Measurements from ENCODE around the gene RAB12. TPM values are rescaled to one million over a fixed set of nuclear protein-coding genes. Genes with fewer than 3 reads are reported as not detected.
A peak's percentile ranks its signal among the peaks of the same experiment; 100 is the strongest.
"Not testable (repeated sequence)": the region's sequence is repeated elsewhere in the genome, so short reads cannot be mapped to it uniquely, and the experiment has no call there.

RAB12 gene
- total RNA-seq, 1 donor from 2014 or later, result 31.7 TPM

DNA sequence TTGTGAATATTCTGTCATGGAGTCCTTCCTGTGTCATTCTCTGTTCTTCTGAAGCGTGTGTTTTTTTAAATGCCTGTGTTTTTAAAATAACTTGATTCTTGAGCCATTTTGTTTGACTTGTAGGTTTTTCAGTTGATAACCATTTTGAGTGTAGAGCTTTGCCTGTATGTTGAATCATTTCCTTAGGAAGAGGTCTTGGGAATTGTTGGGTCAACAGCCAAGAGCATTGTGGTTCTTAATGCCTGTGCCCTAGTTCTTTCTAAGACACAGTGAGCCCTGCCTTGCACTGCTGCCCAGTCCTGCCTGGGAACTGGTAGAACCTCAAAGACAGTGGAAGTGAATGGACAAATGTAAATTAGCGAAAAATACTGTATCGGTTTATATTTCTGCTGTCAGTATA, 25.9 kb downstream of the RAB12 start:
- H3K4me3 Mint-ChIP-seq, result no peak overlapping the region
- H3K27ac Mint-ChIP-seq, result no peak overlapping the region
- TF ChIP-seq, protein P1, sequence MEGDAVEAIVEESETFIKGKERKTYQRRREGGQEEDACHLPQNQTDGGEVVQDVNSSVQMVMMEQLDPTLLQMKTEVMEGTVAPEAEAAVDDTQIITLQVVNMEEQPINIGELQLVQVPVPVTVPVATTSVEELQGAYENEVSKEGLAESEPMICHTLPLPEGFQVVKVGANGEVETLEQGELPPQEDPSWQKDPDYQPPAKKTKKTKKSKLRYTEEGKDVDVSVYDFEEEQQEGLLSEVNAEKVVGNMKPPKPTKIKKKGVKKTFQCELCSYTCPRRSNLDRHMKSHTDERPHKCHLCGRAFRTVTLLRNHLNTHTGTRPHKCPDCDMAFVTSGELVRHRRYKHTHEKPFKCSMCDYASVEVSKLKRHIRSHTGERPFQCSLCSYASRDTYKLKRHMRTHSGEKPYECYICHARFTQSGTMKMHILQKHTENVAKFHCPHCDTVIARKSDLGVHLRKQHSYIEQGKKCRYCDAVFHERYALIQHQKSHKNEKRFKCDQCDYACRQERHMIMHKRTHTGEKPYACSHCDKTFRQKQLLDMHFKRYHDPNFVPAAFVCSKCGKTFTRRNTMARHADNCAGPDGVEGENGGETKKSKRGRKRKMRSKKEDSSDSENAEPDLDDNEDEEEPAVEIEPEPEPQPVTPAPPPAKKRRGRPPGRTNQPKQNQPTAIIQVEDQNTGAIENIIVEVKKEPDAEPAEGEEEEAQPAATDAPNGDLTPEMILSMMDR (IDR thresholded peaks at IDR 0.05; ENCODE audit: unreplicated experiment), result no peak
- no peak for DNase-seq (ENCODE audit: low spot score in 2 of 2, unreplicated experiment in 2 of 2)
- H3K4me1 Mint-ChIP-seq, result no peaks in the 10 kb centered on the region
- no peaks in the 10 kb centered on the region for H3K9me3 Mint-ChIP-seq
- no peaks in the 10 kb centered on the region for H3K27me3 Mint-ChIP-seq (ENCODE audit: low read depth)
- peaks cover 36% of the 10 kb centered on the region for H3K36me3 Mint-ChIP-seq

DNA sequence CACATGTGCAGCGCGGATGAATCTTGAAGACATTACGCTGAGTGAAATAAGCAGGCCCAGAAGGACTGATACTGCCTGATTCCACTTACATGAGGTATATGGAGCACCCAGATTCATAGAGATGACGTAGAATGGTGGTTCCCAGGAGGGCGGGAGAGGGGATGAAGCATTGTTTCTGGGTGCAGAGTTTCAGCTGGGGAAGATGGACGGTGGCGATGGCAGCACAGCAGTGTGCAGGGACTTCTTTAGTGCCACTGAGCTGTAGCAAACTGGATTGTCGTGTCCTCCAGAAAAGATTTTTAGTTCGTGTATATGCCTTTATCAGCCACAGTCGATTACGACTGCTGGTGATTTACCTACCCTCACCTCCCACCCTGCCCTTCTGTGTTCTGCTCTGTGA, 30.5 kb downstream of the RAB12 start:
- DNase-seq (ENCODE audit: low spot score in 2 of 2, unreplicated experiment in 2 of 2), result no peak
- no peak overlapping the region for H3K27ac Mint-ChIP-seq
- H3K27me3 Mint-ChIP-seq (ENCODE audit: low read depth), result no peaks in the 10 kb centered on the region
- TF ChIP-seq, protein P1 (IDR thresholded peaks at IDR 0.05; ENCODE audit: unreplicated experiment), result no peak
- H3K9me3 Mint-ChIP-seq, result no peaks in the 10 kb centered on the region
- H3K4me3 Mint-ChIP-seq, result no peak overlapping the region
- peaks cover 41% of the 10 kb centered on the region for H3K36me3 Mint-ChIP-seq
- no peaks in the 10 kb centered on the region for H3K4me1 Mint-ChIP-seq

DNA sequence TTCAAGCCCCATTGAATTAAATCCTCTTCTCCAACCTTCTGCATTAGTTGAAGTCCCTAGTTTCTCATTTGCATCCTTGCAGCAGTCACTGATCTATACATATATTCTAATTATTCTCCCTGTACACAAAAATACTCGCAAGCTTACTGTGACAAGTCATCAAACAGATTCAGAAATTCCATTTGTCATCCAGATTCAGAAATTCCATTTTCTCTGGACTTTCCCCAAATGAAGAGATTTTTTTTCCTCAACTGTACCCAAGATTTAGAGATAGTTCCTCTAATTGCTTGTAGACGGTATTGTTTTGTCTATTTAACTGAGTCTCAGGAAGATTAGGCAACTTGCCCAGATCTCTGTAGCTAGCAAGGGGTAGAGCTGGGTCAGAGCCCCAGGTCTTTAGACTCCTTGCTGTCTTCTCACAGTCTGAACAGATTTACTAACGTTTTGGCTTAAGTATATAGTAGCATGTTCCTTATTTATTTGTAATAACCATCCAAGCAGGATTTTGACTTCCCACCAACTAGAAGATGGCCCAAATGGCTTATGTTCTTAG, 34.2 kb downstream of the RAB12 start:
- DNase-seq (ENCODE audit: low spot score in 2 of 2, unreplicated experiment in 2 of 2), result no peak

DNA sequence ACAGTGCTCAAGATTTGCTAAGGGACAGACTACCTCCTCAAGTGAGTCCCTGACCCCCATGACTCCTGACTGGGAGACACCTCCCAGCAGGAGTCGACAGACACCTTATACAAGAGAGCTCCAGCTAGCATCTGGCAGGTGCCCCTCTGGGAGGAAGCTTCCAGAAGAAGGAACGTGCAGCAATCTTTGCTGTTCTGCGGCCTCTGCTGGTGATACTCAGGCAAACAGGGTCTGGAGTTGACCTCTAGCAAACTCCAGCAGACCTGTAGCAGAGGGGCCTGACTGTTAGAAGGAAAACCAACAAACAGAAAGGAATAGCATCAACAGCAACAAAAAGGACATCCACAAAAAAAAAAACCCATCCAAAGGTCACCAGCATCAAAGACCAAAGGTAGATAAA, 38.1 kb downstream of the RAB12 start:
- not testable (repeated sequence) for H3K27ac Mint-ChIP-seq; H3K4me1 Mint-ChIP-seq; DNase-seq (ENCODE audit: low spot score in 2 of 2, unreplicated experiment in 2 of 2); H3K4me3 Mint-ChIP-seq; H3K27me3 Mint-ChIP-seq (ENCODE audit: low read depth); H3K36me3 Mint-ChIP-seq
- peaks cover 38% of the 10 kb centered on the region for H3K9me3 Mint-ChIP-seq

More for the DNA sequence above, 34.2 kb downstream of the RAB12 start:
- H3K9me3 Mint-ChIP-seq, result peaks cover 13% of the 10 kb centered on the region
- H3K27me3 Mint-ChIP-seq (ENCODE audit: low read depth), result no peaks in the 10 kb centered on the region
- H3K4me1 Mint-ChIP-seq, result no peaks in the 10 kb centered on the region
- no peak overlapping the region for H3K27ac Mint-ChIP-seq
- peaks cover 22% of the 10 kb centered on the region for H3K36me3 Mint-ChIP-seq
- H3K4me3 Mint-ChIP-seq, result no peak overlapping the region
- TF ChIP-seq, protein P1 (IDR thresholded peaks at IDR 0.05; ENCODE audit: unreplicated experiment), result no peak

DNA sequence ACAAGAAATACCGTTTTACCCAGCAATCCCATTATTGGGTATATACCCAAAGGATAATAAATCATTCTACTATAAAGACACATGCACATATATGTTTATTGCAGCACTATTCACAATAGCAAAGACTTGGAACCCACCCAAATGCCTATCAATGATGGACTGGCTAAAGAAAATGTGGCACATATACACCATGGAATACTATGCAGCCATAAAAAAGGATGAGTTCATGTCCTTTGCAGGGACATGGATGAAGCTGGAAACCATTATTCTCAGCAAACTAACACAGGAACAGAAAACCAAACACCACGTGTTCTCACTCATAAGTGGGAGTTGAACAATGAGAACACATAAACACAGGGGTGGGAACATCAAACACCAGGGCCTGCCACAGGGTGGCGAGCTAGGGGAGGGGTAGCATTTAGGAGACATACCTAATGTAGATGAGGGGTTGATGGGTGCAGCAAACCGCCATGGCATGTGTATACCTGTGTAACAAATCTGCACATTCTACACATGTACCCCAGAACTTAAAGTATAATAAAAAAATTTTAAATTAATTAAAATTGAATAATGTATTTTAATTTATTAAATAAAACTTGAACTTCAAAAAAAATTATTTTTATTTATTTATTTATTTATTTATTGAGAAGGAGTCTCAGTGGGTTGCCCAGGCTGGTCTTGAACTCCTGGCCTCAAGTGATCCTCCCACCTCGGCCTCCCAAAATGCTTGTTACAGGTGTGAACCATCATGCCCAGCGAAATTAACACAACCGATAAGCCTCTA, 42.4 kb downstream of the RAB12 start:
- H3K4me1 Mint-ChIP-seq; H3K27ac Mint-ChIP-seq; H3K36me3 Mint-ChIP-seq; H3K4me3 Mint-ChIP-seq; DNase-seq (ENCODE audit: low spot score in 2 of 2, unreplicated experiment in 2 of 2): not testable (repeated sequence)
- Mint-ChIP-seq H3K9me3 (peaks cover 38% of the 10 kb centered on the region), H3K27me3 (ENCODE audit: low read depth) (peaks cover 27% of the 10 kb centered on the region)

DNA sequence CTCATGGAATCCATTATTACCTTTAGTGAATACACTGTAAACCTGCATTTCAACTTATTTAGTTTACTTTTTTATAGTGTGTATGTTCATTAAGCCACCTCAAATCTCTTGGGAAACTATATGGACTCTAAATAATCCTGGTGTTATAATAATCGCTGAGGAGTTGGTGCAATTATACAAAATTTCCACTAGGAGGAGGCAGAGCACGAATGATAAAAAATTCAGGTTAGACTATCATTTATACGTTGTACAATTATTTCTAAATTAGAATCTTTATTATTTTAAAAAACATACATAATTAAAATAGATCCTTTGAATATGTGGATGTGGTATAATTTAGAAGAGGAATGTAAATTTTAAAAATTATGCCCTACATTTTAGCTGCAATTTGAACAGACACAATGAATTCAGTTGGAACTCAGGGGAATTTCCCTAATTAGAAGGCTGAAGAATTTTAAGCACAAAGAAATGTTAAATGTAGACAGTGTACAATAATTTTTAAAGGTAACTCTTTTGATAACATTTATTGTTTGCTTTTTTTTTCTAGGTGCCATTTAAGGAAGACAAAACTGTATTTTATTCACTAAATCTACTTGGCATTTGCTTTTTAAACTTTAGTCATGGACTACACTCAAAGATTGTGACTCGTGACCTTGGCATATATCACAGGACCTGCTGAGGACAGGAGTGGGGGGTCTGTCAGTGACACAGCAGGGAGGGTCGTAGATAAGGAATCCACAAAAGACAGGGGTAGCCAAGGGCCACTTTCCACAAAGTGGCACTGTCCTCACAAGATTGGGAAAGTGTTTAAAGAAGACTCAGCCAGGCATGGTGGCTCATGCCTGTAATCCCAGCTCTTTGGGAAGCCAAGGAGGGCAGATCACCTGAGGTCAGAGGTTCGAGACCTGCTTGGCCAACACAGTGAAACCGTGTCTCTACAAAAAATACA, 45.5 kb downstream of the RAB12 start:
- H3K36me3 Mint-ChIP-seq, result no peaks in the 10 kb centered on the region
- TF ChIP-seq, protein P1 (IDR thresholded peaks at IDR 0.05; ENCODE audit: unreplicated experiment), result peak; percentile 94
- no peak overlapping the region for H3K27ac Mint-ChIP-seq
- H3K4me1 Mint-ChIP-seq, result no peaks in the 10 kb centered on the region
- no peak for DNase-seq (ENCODE audit: low spot score in 2 of 2, unreplicated experiment in 2 of 2)
- no peak overlapping the region for H3K4me3 Mint-ChIP-seq
- peaks cover 28% of the 10 kb centered on the region for H3K27me3 Mint-ChIP-seq (ENCODE audit: low read depth)
- peaks cover 13% of the 10 kb centered on the region for H3K9me3 Mint-ChIP-seq
